ENCODE measurements around the gene VWA1.

GRCh38 chr1:1415751-1416150 lies 19.7 kb upstream of the VWA1 start:
- no peak for TF ChIP-seq CTCF (optimal IDR thresholded peaks at IDR 0.05 in 1 of 3, IDR thresholded peaks at IDR 0.05 in 1 of 3, conservative IDR thresholded peaks at IDR 0.05 in 1 of 3; ENCODE audit: extremely low read depth in 1 of 3, insufficient read depth in 2 of 3, low read length in 3 of 3)
- TF ChIP-seq EZH2 (IDR thresholded peaks at IDR 0.05; ENCODE audit: low read length) = no peak
